HG03280 (cell line): ENCODE results near the gene GNAS.

Experiments used
- ATAC-seq: cut with Tn5 transposase; IDR thresholded peaks from one replicate; pipeline ENCODE4 v1.9.1; 2021; ENCODE audit warnings: mild to moderate bottlenecking, moderate library complexity; ENCODE audit not compliant: unreplicated experiment

The GNAS gene

GRCh38 chr20:58877976-58878360 is 25.5 kb downstream of the GNAS start:
- ATAC-seq, result no peak

GRCh38 chr20:58878399-58878798 is 25.9 kb downstream of the GNAS start:
- no peak for ATAC-seq

- no peak for ATAC-seq
Observed at GRCh38 chr20:58880441-58880840, 27.9 kb downstream of the GNAS start.

- no peak for ATAC-seq
Observed at GRCh38 chr20:58880994-58881752, 28.7 kb downstream of the GNAS start.

GRCh38 chr20:58882704-58883089 is 30.2 kb downstream of the GNAS start:
- no peak for ATAC-seq

- no peak for ATAC-seq
Observed at GRCh38 chr20:58883241-58883691, 30.8 kb downstream of the GNAS start.

- no peak for ATAC-seq
Observed at GRCh38 chr20:58884966-58885365, 32.5 kb downstream of the GNAS start.

- no peak for ATAC-seq
Observed at GRCh38 chr20:58886546-58886945, 34.0 kb downstream of the GNAS start.

GRCh38 chr20:58888103-58888502 is 35.6 kb downstream of the GNAS start:
- no peak for ATAC-seq

GRCh38 chr20:58888521-58889333 is 36.2 kb downstream of the GNAS start:
- peak; percentile 39 for ATAC-seq

- no peak for ATAC-seq
Observed at GRCh38 chr20:58889334-58889760, 36.8 kb downstream of the GNAS start.

GRCh38 chr20:58889798-58890517 is 37.4 kb downstream of the GNAS start:
- ATAC-seq, result no peak

- ATAC-seq, result peak; percentile 17
Observed at GRCh38 chr20:58890518-58891085, 38.1 kb downstream of the GNAS start.

- ATAC-seq, result peak; percentile 28
Observed at GRCh38 chr20:58891086-58891717, 38.7 kb downstream of the GNAS start.

- ATAC-seq, result peak; percentile 1
Observed at GRCh38 chr20:58891718-58892140, 39.2 kb downstream of the GNAS start.

GRCh38 chr20:58892141-58892931 is 39.8 kb downstream of the GNAS start:
- peak; percentile 5 for ATAC-seq

GRCh38 chr20:58892932-58893224 is 40.4 kb downstream of the GNAS start:
- no peak for ATAC-seq

GRCh38 chr20:58893355-58894120 is 41.0 kb downstream of the GNAS start:
- ATAC-seq, result no peak
